WERI-Rb-1 (cell line): ENCODE results near the gene PLA2G15.

ENCODE experiments used
- DNase-seq: peaks from one replicate; pipeline ENCODE4 v3.0.0-alpha.2; 2020
- H3K27ac ChIP-seq: fragments of 250-450 bp; sonication (Bioruptor Pico); 2 replicates; pipeline ENCODE4 v1.5.1; 2020; ENCODE audit warnings: mild to moderate bottlenecking, moderate library complexity
- H3K27me3 ChIP-seq: fragments of 250-450 bp; sonication (Bioruptor Pico); 2 replicates; pipeline ENCODE4 v1.5.1; 2021; ENCODE audit warnings: mild to moderate bottlenecking, low read depth, moderate library complexity; ENCODE audit not compliant: insufficient read depth, severe bottlenecking
- H3K36me3 ChIP-seq: fragments of 250-450 bp; sonication (Bioruptor Pico); 2 replicates; pipeline ENCODE4 v1.5.1; 2020; ENCODE audit warnings: mild to moderate bottlenecking, moderate library complexity
- H3K4me3 ChIP-seq: 2 replicates; pipeline ENCODE4 v1.5.1; 2011; ENCODE audit warnings: low read depth, mild to moderate bottlenecking, control low read depth, low read length
- H3K9me3 ChIP-seq: fragments of 250-450 bp; sonication (Bioruptor Pico); 2 replicates; pipeline ENCODE4 v1.5.1; 2021; ENCODE audit warnings: mild to moderate bottlenecking, moderate library complexity; ENCODE audit not compliant: severe bottlenecking
- TF ChIP-seq, protein P1 (sequence below): IDR thresholded peaks from 2 replicates; pipeline ENCODE4 v1.5.1; 2011; ENCODE audit warnings: low read depth, mild to moderate bottlenecking, control low read depth, inconsistent platforms, low read length

Gene PLA2G15

DNA sequence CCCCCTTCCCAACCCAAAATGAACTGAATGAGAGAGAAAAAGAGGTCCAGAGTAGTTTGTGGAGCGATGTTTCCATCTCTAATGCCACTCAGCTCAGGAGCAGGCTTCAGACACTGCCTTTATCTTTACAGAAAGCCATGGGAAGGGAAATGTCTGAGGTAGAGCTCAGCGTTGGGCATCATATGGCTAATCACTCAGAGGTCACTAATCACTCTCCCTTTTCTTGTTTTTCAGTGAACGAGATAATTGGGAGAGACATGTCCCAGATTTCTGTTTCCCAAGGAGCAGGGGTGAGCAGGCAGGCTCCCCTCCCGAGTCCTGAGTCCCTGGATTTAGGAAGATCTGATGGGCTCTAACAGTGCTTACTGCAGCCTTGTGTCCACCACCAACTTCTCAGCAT lies 19.1 kb upstream of the PLA2G15 start:
- DNase-seq = no peak
- Histone ChIP-seq H3K27ac (peak overlapping the region; percentile 31; the same call in 1 of the 2 replicates), H3K27me3 (no peaks in the 10 kb centered on the region), H3K36me3 (peaks cover 26% of the 10 kb centered on the region), H3K4me3 (no peak overlapping the region), H3K9me3 (no peaks in the 10 kb centered on the region)
- TF ChIP-seq, protein P1, sequence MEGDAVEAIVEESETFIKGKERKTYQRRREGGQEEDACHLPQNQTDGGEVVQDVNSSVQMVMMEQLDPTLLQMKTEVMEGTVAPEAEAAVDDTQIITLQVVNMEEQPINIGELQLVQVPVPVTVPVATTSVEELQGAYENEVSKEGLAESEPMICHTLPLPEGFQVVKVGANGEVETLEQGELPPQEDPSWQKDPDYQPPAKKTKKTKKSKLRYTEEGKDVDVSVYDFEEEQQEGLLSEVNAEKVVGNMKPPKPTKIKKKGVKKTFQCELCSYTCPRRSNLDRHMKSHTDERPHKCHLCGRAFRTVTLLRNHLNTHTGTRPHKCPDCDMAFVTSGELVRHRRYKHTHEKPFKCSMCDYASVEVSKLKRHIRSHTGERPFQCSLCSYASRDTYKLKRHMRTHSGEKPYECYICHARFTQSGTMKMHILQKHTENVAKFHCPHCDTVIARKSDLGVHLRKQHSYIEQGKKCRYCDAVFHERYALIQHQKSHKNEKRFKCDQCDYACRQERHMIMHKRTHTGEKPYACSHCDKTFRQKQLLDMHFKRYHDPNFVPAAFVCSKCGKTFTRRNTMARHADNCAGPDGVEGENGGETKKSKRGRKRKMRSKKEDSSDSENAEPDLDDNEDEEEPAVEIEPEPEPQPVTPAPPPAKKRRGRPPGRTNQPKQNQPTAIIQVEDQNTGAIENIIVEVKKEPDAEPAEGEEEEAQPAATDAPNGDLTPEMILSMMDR = no peak

DNA sequence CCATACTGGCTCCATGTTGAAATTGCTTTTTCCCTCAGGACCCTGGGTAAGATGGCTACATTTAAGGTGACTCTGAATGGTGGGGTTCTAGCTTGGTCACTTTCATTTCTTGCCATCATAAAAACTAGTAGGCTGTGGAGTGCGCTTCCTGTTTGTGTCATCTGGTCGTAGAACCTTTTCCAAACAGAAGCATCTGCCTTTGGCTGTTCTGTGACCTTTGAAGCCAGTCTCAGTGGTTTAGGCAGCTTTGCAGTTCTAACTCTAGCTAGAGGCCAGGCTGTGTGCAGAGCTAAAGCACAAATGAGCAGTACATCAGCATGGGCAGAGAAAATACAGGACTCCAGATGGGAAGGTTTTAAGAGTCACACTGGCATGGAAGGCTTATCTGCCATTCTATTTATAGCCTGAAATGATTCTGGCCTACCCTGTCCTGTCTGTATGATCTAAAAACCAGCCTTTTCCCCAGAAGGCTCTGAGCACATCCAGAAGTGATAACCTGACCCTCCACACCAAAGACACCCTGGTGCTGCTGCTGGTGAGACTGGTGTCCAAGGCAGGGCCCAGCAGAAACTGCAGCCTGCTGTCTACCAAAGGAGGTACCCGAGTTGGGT lies 17.9 kb upstream of the PLA2G15 start:
- H3K27me3 ChIP-seq = no peaks in the 10 kb centered on the region
- H3K36me3 ChIP-seq = peaks cover 26% of the 10 kb centered on the region
- H3K27ac ChIP-seq = no peak overlapping the region
- TF ChIP-seq, protein P1 = no peak
- H3K9me3 ChIP-seq = no peaks in the 10 kb centered on the region
- no peak overlapping the region for H3K4me3 ChIP-seq
- no peak for DNase-seq

DNA sequence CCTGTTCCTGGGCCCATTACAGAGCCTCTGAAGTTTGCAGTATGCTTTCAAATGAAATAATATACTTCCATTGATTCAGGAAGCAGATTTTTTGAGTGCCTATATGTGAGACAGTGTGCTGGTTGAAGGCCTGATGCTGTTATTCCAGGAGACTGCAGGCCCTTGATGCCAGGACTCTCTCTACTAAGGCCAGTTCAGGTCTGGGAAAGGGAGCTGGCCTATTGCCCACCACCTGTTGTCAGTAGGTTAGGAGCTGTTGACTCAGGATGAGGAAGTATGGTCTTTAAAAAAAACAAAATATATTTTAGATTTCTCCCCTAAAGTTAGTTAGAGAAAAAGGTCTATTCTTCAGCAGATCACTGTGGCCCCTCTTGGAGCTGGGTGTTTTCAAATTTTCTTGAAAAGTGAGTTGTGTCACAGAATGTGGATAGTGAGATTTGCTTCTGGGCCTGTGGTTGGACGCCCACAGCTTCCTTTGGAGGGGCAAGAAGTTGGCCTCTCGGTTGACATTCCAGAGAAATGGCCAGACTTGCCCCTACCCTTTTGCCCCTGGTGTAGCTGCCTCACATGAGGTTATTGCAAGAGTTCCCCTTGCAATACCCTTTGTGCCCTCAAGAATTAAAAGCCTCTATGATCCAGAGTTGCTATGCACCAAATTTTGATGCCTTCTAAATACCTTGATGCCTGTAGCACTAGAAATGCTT lies 17.2 kb upstream of the PLA2G15 start:
- no peaks in the 10 kb centered on the region for H3K27me3 ChIP-seq
- no peak overlapping the region for H3K27ac ChIP-seq
- H3K9me3 ChIP-seq = no peaks in the 10 kb centered on the region
- DNase-seq = no peak
- TF ChIP-seq, protein P1 = no peak
- H3K4me3 ChIP-seq = no peak overlapping the region
- H3K36me3 ChIP-seq = peaks cover 26% of the 10 kb centered on the region

DNA sequence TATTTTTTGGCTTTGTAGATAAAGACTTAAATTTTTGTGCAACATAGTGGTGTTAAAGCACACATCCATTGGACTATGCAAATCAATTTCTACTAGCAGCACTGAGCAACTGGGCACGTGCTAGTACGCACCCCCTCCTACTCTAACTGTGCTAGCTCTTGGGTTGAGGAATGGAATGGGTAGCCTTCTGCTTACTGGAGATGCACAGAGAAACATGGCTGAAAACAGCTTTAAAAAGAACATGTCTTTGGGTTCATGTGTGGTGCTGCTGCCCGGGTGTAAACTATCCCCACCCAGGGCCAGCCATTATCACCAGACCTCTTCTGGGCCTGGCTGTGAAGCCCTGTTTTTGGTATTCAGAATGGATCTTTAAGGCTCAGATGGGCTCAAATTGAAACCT lies 16.5 kb upstream of the PLA2G15 start:
- H3K27me3 ChIP-seq = no peaks in the 10 kb centered on the region
- no peak overlapping the region for H3K27ac ChIP-seq
- DNase-seq = no peak
- TF ChIP-seq, protein P1 = no peak
- peaks cover 26% of the 10 kb centered on the region for H3K36me3 ChIP-seq
- H3K4me3 ChIP-seq = no peak overlapping the region
- H3K9me3 ChIP-seq = no peaks in the 10 kb centered on the region

DNA sequence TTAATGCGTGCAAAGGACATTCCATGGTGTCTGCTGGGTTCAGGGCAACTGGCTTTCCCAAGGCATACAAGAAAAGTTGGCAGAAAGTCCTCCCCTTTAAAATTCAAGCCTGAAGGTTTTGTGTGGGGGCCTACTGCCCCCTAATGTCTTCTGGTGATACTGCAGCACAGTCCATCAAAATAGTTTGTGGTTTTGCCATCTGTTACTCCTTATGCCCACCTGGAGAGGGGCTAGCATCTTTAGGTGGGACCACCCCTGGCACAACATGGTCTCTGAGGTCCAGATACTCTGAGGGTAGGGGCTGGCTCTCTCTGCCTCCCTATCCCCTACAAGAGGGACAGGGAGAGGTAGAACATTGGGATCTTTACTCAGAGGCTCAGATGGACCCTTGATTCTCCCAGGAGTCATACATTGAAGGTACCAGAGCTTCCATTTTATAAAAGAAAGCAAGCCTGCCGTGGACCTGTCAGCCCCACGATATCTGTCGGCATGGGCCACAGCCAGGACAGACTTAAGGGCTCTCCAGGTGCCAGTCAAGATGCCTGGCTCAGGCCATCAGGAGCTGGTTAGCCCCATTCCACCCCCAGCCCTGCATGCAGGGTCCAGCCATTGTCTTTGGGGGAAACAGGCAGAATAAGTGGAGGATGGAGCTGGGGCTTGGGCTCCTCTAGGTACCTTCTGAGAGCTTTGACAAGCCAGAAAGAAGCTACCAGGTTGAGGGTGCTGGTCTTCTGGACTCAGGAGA lies 15.6 kb upstream of the PLA2G15 start:
- Histone ChIP-seq H3K4me3 (no peak overlapping the region), H3K9me3 (no peaks in the 10 kb centered on the region), H3K36me3 (peaks cover 26% of the 10 kb centered on the region), H3K27me3 (no peaks in the 10 kb centered on the region), H3K27ac (no peak overlapping the region)
- TF ChIP-seq, protein P1 = peak; percentile 78
- DNase-seq = peak; percentile 37
